Endothelial cell of umbilical vein (primary cell): ENCODE measurements around the gene SRM. TPM values are rescaled to one million over a fixed set of nuclear protein-coding genes. Genes with fewer than 3 reads are reported as not detected.

ENCODE experiments used
- BruUV-seq: library from RNA; stranded (reverse); fragments of 400-500 nt; replicated peaks from 2 replicates; lab custom pipeline; 2021; lab: Mats Ljungman, UMichigan
- CTCF ChIA-PET: fragments of 300-600, 350-600 bp; sonication (Branson Sonifier 250); formaldehyde crosslinking; loops from one replicate; lab custom pipeline; 2021; ENCODE audit warnings: antibody characterized with exemption, inconsistent platforms; lab: Charles Lee
- POLR2A ChIA-PET: fragments of 300-600, 350-600 bp; sonication (Branson Sonifier 250); formaldehyde crosslinking; loops from one replicate; lab custom pipeline; 2021; ENCODE audit warnings: antibody characterized with exemption, inconsistent platforms; lab: Charles Lee
- DNase-seq: peaks from one replicate; pipeline ENCODE4 v3.0.0-alpha.2; 2011; ENCODE audit warnings: low read depth, low spot score
- FAIRE-seq: peaks from 2 replicates; lab custom pipeline; 2011; peaks lifted over from hg19 to GRCh38; lab: Jason Lieb, UNC
- H2AFZ ChIP-seq: 2 replicates; pipeline ENCODE4 v1.6.0; 2012; ENCODE audit warnings: low read depth, low read length, control low read depth, inconsistent platforms
- H3K27ac ChIP-seq: 2 replicates; pipeline ENCODE4 v1.5.1; 2011; ENCODE audit warnings: low read depth, mild to moderate bottlenecking, control low read depth, low read length, moderate library complexity; ENCODE audit not compliant: insufficient read depth
- H3K27me3 ChIP-seq, 2 experiments: 2 replicates each; pipeline versions ENCODE4 v1.6.0 to v1.6.1; 2011; ENCODE audit warnings: low read length in 2 of 2, mixed read lengths in 1 of 2; ENCODE audit not compliant: control insufficient read depth in 2 of 2, insufficient read depth in 2 of 2
- H3K36me3 ChIP-seq, 2 experiments: 2 replicates in 1 of 2; 3 replicates in 1 of 2; pipeline ENCODE4 v1.5.1; 2011; ENCODE audit warnings: low read length in 2 of 2, mild to moderate bottlenecking in 1 of 2, moderate library complexity in 1 of 2; ENCODE audit not compliant: control insufficient read depth in 2 of 2, insufficient read depth in 2 of 2; ENCODE audit errors: extremely low read depth in 1 of 2
- H3K4me1 ChIP-seq: 3 replicates; pipeline ENCODE4 v1.5.1; 2011; ENCODE audit warnings: mild to moderate bottlenecking, low read length; ENCODE audit not compliant: control insufficient read depth, insufficient read depth; ENCODE audit errors: extremely low read depth
- H3K4me2 ChIP-seq: 2 replicates; pipeline ENCODE4 v1.6.1; 2011; ENCODE audit warnings: low read length, control low read depth, mixed read lengths; ENCODE audit not compliant: insufficient read depth
- H3K4me3 ChIP-seq, 3 experiments: fragments of 200-600 bp in 1 of 3; sonication (generic), shearing (Covaris generic) in 1 of 3; replicated peaks in 1 of 3; 2 replicates each; pipeline ENCODE4 v1.5.1; 2011 to 2016; ENCODE audit warnings: control low read depth in 3 of 3, low read length in 3 of 3, mild to moderate bottlenecking in 2 of 3, inconsistent platforms in 1 of 3, low read depth in 1 of 3, moderate library complexity in 1 of 3; ENCODE audit not compliant: insufficient read depth in 1 of 3
- H3K79me2 ChIP-seq: 2 replicates; pipeline ENCODE4 v1.6.0; 2012; ENCODE audit warnings: low read length, inconsistent platforms; ENCODE audit not compliant: control insufficient read depth, insufficient read depth
- H3K9ac ChIP-seq: replicated peaks from 2 replicates; pipeline ENCODE3; 2011; ENCODE audit warnings: low read length, control low read depth; ENCODE audit not compliant: insufficient read depth; ENCODE audit errors: extremely low read depth
- H3K9me1 ChIP-seq: replicated peaks from 3 replicates; pipeline ENCODE4 v1.6.0; 2011; ENCODE audit warnings: mild to moderate bottlenecking, low read length; ENCODE audit not compliant: control insufficient read depth, insufficient read depth; ENCODE audit errors: extremely low read depth
- H3K9me3 ChIP-seq: replicated peaks from 2 replicates; pipeline ENCODE4 v1.5.1; 2012; ENCODE audit warnings: low read length, inconsistent platforms; ENCODE audit not compliant: control insufficient read depth, insufficient read depth
- H4K20me1 ChIP-seq: replicated peaks from 2 replicates; pipeline ENCODE3; 2011; ENCODE audit warnings: mild to moderate bottlenecking, low read length; ENCODE audit not compliant: control insufficient read depth, insufficient read depth; ENCODE audit errors: extremely low read depth
- EZH2 ChIP-seq: IDR thresholded peaks from 2 replicates; pipeline ENCODE4 v1.6.1; 2012; ENCODE audit warnings: borderline replicate concordance, low read depth, mild to moderate bottlenecking, moderate library complexity, low read length, inconsistent platforms; ENCODE audit not compliant: severe bottlenecking
- FOS ChIP-seq: IDR thresholded peaks from 2 replicates; pipeline ENCODE4 v1.6.1; 2011; ENCODE audit warnings: mild to moderate bottlenecking, low read length, moderate library complexity, borderline replicate concordance; ENCODE audit not compliant: insufficient read depth
- GATA2 ChIP-seq: IDR thresholded peaks from 2 replicates; pipeline ENCODE4 v1.7.0; 2011; ENCODE audit warnings: low read depth, mild to moderate bottlenecking, moderate library complexity, mixed read lengths, low read length; ENCODE audit not compliant: insufficient read length, insufficient read depth
- JUN ChIP-seq: IDR thresholded peaks from 2 replicates; pipeline ENCODE4 v1.6.1; 2011; ENCODE audit warnings: borderline replicate concordance, low read depth; ENCODE audit not compliant: insufficient read length, insufficient read depth
- MYC ChIP-seq: IDR thresholded peaks from one replicate; pipeline ENCODE4 v1.6.1; 2011; ENCODE audit warnings: mild to moderate bottlenecking, low read depth, low read length
- POLR2A ChIP-seq: IDR thresholded peaks from 2 replicates; pipeline ENCODE4 v1.6.1; 2012; ENCODE audit warnings: low read depth, mild to moderate bottlenecking, control low read depth, low read length
- POLR2AphosphoS5 ChIP-seq: IDR thresholded peaks from 2 replicates; pipeline ENCODE4 v1.6.1; 2012; ENCODE audit warnings: low read depth, mild to moderate bottlenecking, control low read depth, low read length, moderate library complexity; ENCODE audit not compliant: insufficient read depth
- dilution Hi-C: fragments of 300-500 bp; cut with MboI; formaldehyde crosslinking; loops from one replicate; pipeline ENCODE4 v1.15.0; 2019; ENCODE audit warnings: low sequenced_read_pairs; ENCODE audit not compliant: extremely low pct_ligation_motif_present
- intact Hi-C: fragments of 100-400 bp; cut with micrococcal nuclease; formaldehyde crosslinking; loops from one replicate; pipeline ENCODE4 v1.10.0; 2022
- polyA plus RNA-seq, 4 experiments: library from polyadenylated mRNA; depleted of rRNA in 3 of 4; stranded (reverse) in 3 of 4; unstranded in 1 of 4; fragments of >200 nt; gene quantifications; 2 replicates each; pipeline versions ENCODE4 v1.2.1 to v1.2.3, GENCODE V29; 2011 to 2012; ENCODE audit warnings: missing spikeins in 1 of 4
- total RNA-seq: library from RNA; stranded (reverse); gene quantifications from 2 replicates; pipeline ENCODE4 v1.2.3, GENCODE V29; 2021
- TF ChIP-seq, protein P1 (sequence below): IDR thresholded peaks from 2 replicates; pipeline ENCODE4 v1.6.1; 2011; ENCODE audit not compliant: insufficient read depth, insufficient read length
- TF ChIP-seq, protein P2 (sequence below), 2 donors: IDR thresholded peaks; 1 replicate in 1 of 2; 2 replicates in 1 of 2; pipeline ENCODE4 v1.5.1; 2011; ENCODE audit warnings: low read length in 2 of 2, mild to moderate bottlenecking in 2 of 2, moderate library complexity in 2 of 2, control low read depth in 1 of 2, inconsistent platforms in 1 of 2, low read depth in 1 of 2; ENCODE audit not compliant: insufficient read depth in 1 of 2; ENCODE audit errors: extremely low read depth in 1 of 2

SRM gene
- total and polyA plus RNA-seq, 2 donors (not counting 3 experiments of a cell fraction or from before 2014, with no cell fraction given): 81.3 to 172 TPM

DNA sequence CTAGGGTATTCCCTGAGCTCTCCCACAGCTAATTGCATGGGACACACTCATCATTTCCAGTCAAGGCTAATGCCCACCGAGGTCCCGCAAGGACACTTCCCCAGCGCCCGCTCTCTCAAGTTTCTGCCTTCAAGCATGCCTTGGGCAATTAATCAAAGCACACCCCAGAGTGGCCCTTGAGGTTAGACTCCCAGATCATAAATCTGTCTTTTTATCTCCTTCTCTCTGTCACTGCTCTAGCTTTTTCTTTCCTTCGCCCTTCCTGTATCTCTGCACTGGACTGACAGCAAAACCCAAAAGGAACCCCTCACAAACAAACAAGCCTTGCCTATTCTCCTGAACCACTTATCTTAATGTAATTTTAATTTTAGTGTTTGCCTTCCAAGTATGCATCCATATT is 47.8 kb upstream of the SRM start:
- DNase-seq: no peak
- no peaks in the 10 kb centered on the region for H3K4me1 ChIP-seq
- dilution Hi-C loops (no loop called here), intact Hi-C loops (no loop called here)
- no peak overlapping the region for H3K27ac ChIP-seq
- no peaks in the 10 kb centered on the region for H3K79me2 ChIP-seq
- H3K9me1 ChIP-seq: no peaks in the 10 kb centered on the region
- H3K27me3 ChIP-seq: no peaks in the 10 kb centered on the region
- H3K9me3 ChIP-seq: no peaks in the 10 kb centered on the region
- ChIA-PET CTCF (interaction anchor here (0.8 to 1.0 kb wide), 3 partner anchors 9 to 70 kb away, joined by 3 to 4 read pairs (median 3); partner anchors contain the start of gene EXOSC10), POLR2A (no interaction called here)
- no peak overlapping the region for H3K9ac ChIP-seq
- H3K4me3 ChIP-seq: no peak overlapping the region
- no TSS peak for BruUV-seq
- TF ChIP-seq JUN (no peak), POLR2AphosphoS5 (no peak), EZH2 (no peak)
- TF ChIP-seq, protein P1, sequence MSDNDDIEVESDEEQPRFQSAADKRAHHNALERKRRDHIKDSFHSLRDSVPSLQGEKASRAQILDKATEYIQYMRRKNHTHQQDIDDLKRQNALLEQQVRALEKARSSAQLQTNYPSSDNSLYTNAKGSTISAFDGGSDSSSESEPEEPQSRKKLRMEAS: no peak
- H4K20me1 ChIP-seq: no peaks in the 10 kb centered on the region
- FAIRE-seq: no peak
- no peak overlapping the region for H2AFZ ChIP-seq
- peaks cover 10 to 14% of the 10 kb centered on the region in 2 experiments for H3K36me3 ChIP-seq
- no peak overlapping the region for H3K4me2 ChIP-seq

DNA sequence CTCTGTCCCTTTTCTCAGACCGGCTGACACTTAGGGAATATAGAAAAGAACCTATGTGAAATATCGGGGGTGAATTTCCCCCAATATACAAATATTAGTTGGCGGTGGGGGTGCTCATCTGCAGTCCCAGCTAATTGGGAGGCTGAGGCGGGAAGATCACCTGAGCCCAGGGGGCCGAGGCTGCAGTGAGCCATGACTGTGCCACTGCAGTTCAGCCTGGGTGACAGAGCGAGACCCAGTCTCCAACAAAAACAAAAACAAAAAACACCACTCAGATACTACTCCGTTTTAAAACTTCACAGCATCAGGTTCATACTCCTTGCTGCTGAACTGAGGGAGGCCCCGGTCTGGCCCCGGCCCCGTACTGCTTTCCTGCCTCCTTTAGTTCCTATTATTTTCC is 45.8 kb upstream of the SRM start:
- Histone ChIP-seq H3K27ac (no peak overlapping the region), H3K9me3 (no peaks in the 10 kb centered on the region)
- dilution Hi-C loops: no loop called here

More for the DNA sequence above, 45.8 kb upstream of the SRM start:
- Histone ChIP-seq H3K79me2 (no peaks in the 10 kb centered on the region), H3K36me3 (peaks cover 9 to 13% of the 10 kb centered on the region in 2 experiments), H3K9ac (no peak overlapping the region), H3K4me1 (no peaks in the 10 kb centered on the region), H2AFZ (no peak overlapping the region), H4K20me1 (no peaks in the 10 kb centered on the region), H3K4me2 (no peak overlapping the region), H3K4me3 (no peak overlapping the region), H3K27me3 (no peaks in the 10 kb centered on the region), H3K9me1 (no peaks in the 10 kb centered on the region)
- DNase-seq: no peak
- CTCF ChIA-PET: no interaction called here
- BruUV-seq: no TSS peak
- FAIRE-seq: no peak
- POLR2A ChIA-PET: no interaction called here
- intact Hi-C loops: no loop called here
- TF ChIP-seq GATA2 (no peak), POLR2A (no peak), JUN (no peak), POLR2AphosphoS5 (no peak), EZH2 (no peak), MYC (no peak), FOS (no peak)
- TF ChIP-seq, protein P2, sequence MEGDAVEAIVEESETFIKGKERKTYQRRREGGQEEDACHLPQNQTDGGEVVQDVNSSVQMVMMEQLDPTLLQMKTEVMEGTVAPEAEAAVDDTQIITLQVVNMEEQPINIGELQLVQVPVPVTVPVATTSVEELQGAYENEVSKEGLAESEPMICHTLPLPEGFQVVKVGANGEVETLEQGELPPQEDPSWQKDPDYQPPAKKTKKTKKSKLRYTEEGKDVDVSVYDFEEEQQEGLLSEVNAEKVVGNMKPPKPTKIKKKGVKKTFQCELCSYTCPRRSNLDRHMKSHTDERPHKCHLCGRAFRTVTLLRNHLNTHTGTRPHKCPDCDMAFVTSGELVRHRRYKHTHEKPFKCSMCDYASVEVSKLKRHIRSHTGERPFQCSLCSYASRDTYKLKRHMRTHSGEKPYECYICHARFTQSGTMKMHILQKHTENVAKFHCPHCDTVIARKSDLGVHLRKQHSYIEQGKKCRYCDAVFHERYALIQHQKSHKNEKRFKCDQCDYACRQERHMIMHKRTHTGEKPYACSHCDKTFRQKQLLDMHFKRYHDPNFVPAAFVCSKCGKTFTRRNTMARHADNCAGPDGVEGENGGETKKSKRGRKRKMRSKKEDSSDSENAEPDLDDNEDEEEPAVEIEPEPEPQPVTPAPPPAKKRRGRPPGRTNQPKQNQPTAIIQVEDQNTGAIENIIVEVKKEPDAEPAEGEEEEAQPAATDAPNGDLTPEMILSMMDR (IDR thresholded peaks at IDR 0.05; ENCODE audit: extremely low read depth in 1 of 2, insufficient read depth in 1 of 2, low read depth in 1 of 2, low read length in 2 of 2): no peak
- TF ChIP-seq, protein P1: no peak
